Spleen (tissue), 7 donors: ENCODE data around the gene DHRSX.

Experiments used
- CTCF ChIP-seq, 11 experiments: fragments of 200-600 bp in 7 of 11; fragments of 450-650 bp in 4 of 11; sonication (generic) in 4 of 11; IDR thresholded peaks in 8 of 11; conservative IDR thresholded peaks in 3 of 11; 1 replicate in 7 of 11; 2 replicates in 4 of 11; pipeline versions ENCODE4 v1.4.0 to v1.8.0; 2016 to 2021; ENCODE audit warnings: antibody characterized with exemption in 11 of 11, inconsistent platforms in 4 of 11, mild to moderate bottlenecking in 1 of 11
- POLR2AphosphoS5 ChIP-seq, 3 donors: sonication (generic); formaldehyde crosslinking; IDR thresholded peaks; one replicate each; pipeline ENCODE4 v1.5.1; 2017; ENCODE audit warnings: antibody characterized with exemption in 3 of 3
- donor health status: DM: no; HTN: no; CAD: no; lungs with moderate emphysema.
- donor health status: DM: no; HTN: no; CAD: no.
- donor health status: DM: no; HTN: no; CAD: no.

GRCh38 chrX:2487366-2487765, 13.4 kb downstream of the DHRSX start:
- TF ChIP-seq CTCF (IDR thresholded peaks at IDR 0.05 in 8 of 11, conservative IDR thresholded peaks at IDR 0.05 in 3 of 11) (no peak), POLR2AphosphoS5 (IDR thresholded peaks at IDR 0.05) (peak in 1 of 3 donors; percentile 17)
